ENCODE measurements around the gene C22orf39.

Gene C22orf39

GRCh38 chr22:19396934-19397733 lies 50.4 kb downstream of the C22orf39 start:
- DNase-seq = no peak

- DNase-seq = no peak
Measured at GRCh38 chr22:19396561-19396933, 51.0 kb downstream of the C22orf39 start.

- DNase-seq = no peak
Measured at GRCh38 chr22:19395276-19395675, 52.2 kb downstream of the C22orf39 start.

GRCh38 chr22:19394274-19395050 lies 53.0 kb downstream of the C22orf39 start:
- DNase-seq = no peak

GRCh38 chr22:19393704-19394103 lies 53.8 kb downstream of the C22orf39 start:
- no peak for DNase-seq
